Measurements from ENCODE around the gene TCF12. TPM values are rescaled to one million over a fixed set of nuclear protein-coding genes. Genes with fewer than 3 reads are reported as not detected.

Gene TCF12
- polyA plus RNA-seq, 2 donors: 6.8 to 9.5 TPM

- Histone ChIP-seq H3K27ac (ENCODE audit: low read depth in 2 of 2, low read length in 1 of 2) (no peak overlapping the region), H3K4me1 (ENCODE audit: control insufficient read depth in 2 of 2, insufficient read depth in 2 of 2, low read length in 1 of 2) (no peaks in the 10 kb centered on the region), H3K9me3 (ENCODE audit: control insufficient read depth in 2 of 2, insufficient read depth in 1 of 2, low read depth in 1 of 2, low read length in 1 of 2) (no peaks in the 10 kb centered on the region), H3K27me3 (ENCODE audit: control insufficient read depth in 1 of 2, insufficient read depth in 2 of 2, low read length in 2 of 2) (no peaks in the 10 kb centered on the region), H3K4me3 (ENCODE audit: low read depth in 1 of 2, low read length in 2 of 2) (no peak overlapping the region), H3K36me3 (ENCODE audit: control insufficient read depth in 2 of 2, insufficient read depth in 2 of 2, low read length in 1 of 2) (no peaks in the 10 kb centered on the region)
- 70 to 71% methylated on average over 4 of the region's 4 CpGs for WGBS, 2 donors
These were observed 126.5 kb downstream of the TCF12 start for GRCh38 chr15:57044970-57045369.

GRCh38 chr15:57045741-57046382 lies 127.4 kb downstream of the TCF12 start:
- Histone ChIP-seq H3K9me3 (ENCODE audit: control insufficient read depth in 2 of 2, insufficient read depth in 1 of 2, low read depth in 1 of 2, low read length in 1 of 2) (no peaks in the 10 kb centered on the region), H3K27me3 (ENCODE audit: control insufficient read depth in 1 of 2, insufficient read depth in 2 of 2, low read length in 2 of 2) (no peaks in the 10 kb centered on the region), H3K27ac (ENCODE audit: low read depth in 2 of 2, low read length in 1 of 2) (no peak overlapping the region), H3K36me3 (ENCODE audit: control insufficient read depth in 2 of 2, insufficient read depth in 2 of 2, low read length in 1 of 2) (no peaks in the 10 kb centered on the region), H3K4me3 (ENCODE audit: low read depth in 1 of 2, low read length in 2 of 2) (no peak overlapping the region), H3K4me1 (ENCODE audit: control insufficient read depth in 2 of 2, insufficient read depth in 2 of 2, low read length in 1 of 2) (no peaks in the 10 kb centered on the region)
- WGBS, 2 donors: 77 to 79% methylated on average over 5 of the region's 5 CpGs

GRCh38 chr15:57048930-57049549 lies 130.6 kb downstream of the TCF12 start:
- Histone ChIP-seq H3K27ac (ENCODE audit: low read depth in 2 of 2, low read length in 1 of 2) (no peak overlapping the region), H3K27me3 (ENCODE audit: control insufficient read depth in 1 of 2, insufficient read depth in 2 of 2, low read length in 2 of 2) (no peaks in the 10 kb centered on the region), H3K9me3 (ENCODE audit: control insufficient read depth in 2 of 2, insufficient read depth in 1 of 2, low read depth in 1 of 2, low read length in 1 of 2) (no peaks in the 10 kb centered on the region), H3K4me1 (ENCODE audit: control insufficient read depth in 2 of 2, insufficient read depth in 2 of 2, low read length in 1 of 2) (no peaks in the 10 kb centered on the region), H3K4me3 (ENCODE audit: low read depth in 1 of 2, low read length in 2 of 2) (no peak overlapping the region), H3K36me3 (ENCODE audit: control insufficient read depth in 2 of 2, insufficient read depth in 2 of 2, low read length in 1 of 2) (no peaks in the 10 kb centered on the region)
- WGBS, 2 donors: 85 to 91% methylated on average over 6 of the region's 6 CpGs

- no peak overlapping the region for H3K27ac ChIP-seq (ENCODE audit: low read depth in 2 of 2, low read length in 1 of 2)
- 74 to 89% methylated on average over 4 of the region's 4 CpGs for WGBS, 2 donors
- no peaks in the 10 kb centered on the region for H3K4me1 ChIP-seq (ENCODE audit: control insufficient read depth in 2 of 2, insufficient read depth in 2 of 2, low read length in 1 of 2)
- H3K27me3 ChIP-seq (ENCODE audit: control insufficient read depth in 1 of 2, insufficient read depth in 2 of 2, low read length in 2 of 2): no peaks in the 10 kb centered on the region
- H3K4me3 ChIP-seq (ENCODE audit: low read depth in 1 of 2, low read length in 2 of 2): no peak overlapping the region
- H3K36me3 ChIP-seq (ENCODE audit: control insufficient read depth in 2 of 2, insufficient read depth in 2 of 2, low read length in 1 of 2): no peaks in the 10 kb centered on the region
- no peaks in the 10 kb centered on the region for H3K9me3 ChIP-seq (ENCODE audit: control insufficient read depth in 2 of 2, insufficient read depth in 1 of 2, low read depth in 1 of 2, low read length in 1 of 2)
These were observed 135.0 kb downstream of the TCF12 start for GRCh38 chr15:57053470-57053869.

GRCh38 chr15:57054204-57054750 lies 135.8 kb downstream of the TCF12 start:
- WGBS, 2 donors: 95 to 96% methylated on average over 1 of the region's 1 CpG

GRCh38 chr15:57056357-57056756 lies 137.9 kb downstream of the TCF12 start:
- H3K4me3 ChIP-seq (ENCODE audit: low read depth in 1 of 2, low read length in 2 of 2): no peak overlapping the region
- no peaks in the 10 kb centered on the region for H3K9me3 ChIP-seq (ENCODE audit: control insufficient read depth in 2 of 2, insufficient read depth in 1 of 2, low read depth in 1 of 2, low read length in 1 of 2)
- no peaks in the 10 kb centered on the region for H3K4me1 ChIP-seq (ENCODE audit: control insufficient read depth in 2 of 2, insufficient read depth in 2 of 2, low read length in 1 of 2)
- no peak overlapping the region for H3K27ac ChIP-seq (ENCODE audit: low read depth in 2 of 2, low read length in 1 of 2)
- H3K27me3 ChIP-seq (ENCODE audit: control insufficient read depth in 1 of 2, insufficient read depth in 2 of 2, low read length in 2 of 2): no peaks in the 10 kb centered on the region
- 95 to 99% methylated on average over 7 of the region's 7 CpGs for WGBS, 2 donors
- no peaks in the 10 kb centered on the region for H3K36me3 ChIP-seq (ENCODE audit: control insufficient read depth in 2 of 2, insufficient read depth in 2 of 2, low read length in 1 of 2)

More at GRCh38 chr15:57054204-57054750, 135.8 kb downstream of the TCF12 start:
- H3K27me3 ChIP-seq (ENCODE audit: control insufficient read depth in 1 of 2, insufficient read depth in 2 of 2, low read length in 2 of 2): no peaks in the 10 kb centered on the region
- H3K4me3 ChIP-seq (ENCODE audit: low read depth in 1 of 2, low read length in 2 of 2): no peak overlapping the region
- no peaks in the 10 kb centered on the region for H3K36me3 ChIP-seq (ENCODE audit: control insufficient read depth in 2 of 2, insufficient read depth in 2 of 2, low read length in 1 of 2)
- H3K27ac ChIP-seq (ENCODE audit: low read depth in 2 of 2, low read length in 1 of 2): no peak overlapping the region
- H3K4me1 ChIP-seq (ENCODE audit: control insufficient read depth in 2 of 2, insufficient read depth in 2 of 2, low read length in 1 of 2): no peaks in the 10 kb centered on the region
- H3K9me3 ChIP-seq (ENCODE audit: control insufficient read depth in 2 of 2, insufficient read depth in 1 of 2, low read depth in 1 of 2, low read length in 1 of 2): no peaks in the 10 kb centered on the region

GRCh38 chr15:57057134-57057930 lies 138.9 kb downstream of the TCF12 start:
- 73 to 79% methylated on average over 3 of the region's 3 CpGs for WGBS, 2 donors
- H3K4me3 ChIP-seq (ENCODE audit: low read depth in 1 of 2, low read length in 2 of 2): no peak overlapping the region
- H3K36me3 ChIP-seq (ENCODE audit: control insufficient read depth in 2 of 2, insufficient read depth in 2 of 2, low read length in 1 of 2): no peaks in the 10 kb centered on the region
- H3K27ac ChIP-seq (ENCODE audit: low read depth in 2 of 2, low read length in 1 of 2): no peak overlapping the region
- no peaks in the 10 kb centered on the region for H3K9me3 ChIP-seq (ENCODE audit: control insufficient read depth in 2 of 2, insufficient read depth in 1 of 2, low read depth in 1 of 2, low read length in 1 of 2)
- no peaks in the 10 kb centered on the region for H3K4me1 ChIP-seq (ENCODE audit: control insufficient read depth in 2 of 2, insufficient read depth in 2 of 2, low read length in 1 of 2)
- H3K27me3 ChIP-seq (ENCODE audit: control insufficient read depth in 1 of 2, insufficient read depth in 2 of 2, low read length in 2 of 2): no peaks in the 10 kb centered on the region

GRCh38 chr15:57059026-57059660 lies 140.7 kb downstream of the TCF12 start:
- H3K9me3 ChIP-seq (ENCODE audit: control insufficient read depth in 2 of 2, insufficient read depth in 1 of 2, low read depth in 1 of 2, low read length in 1 of 2): no peaks in the 10 kb centered on the region
- H3K4me3 ChIP-seq (ENCODE audit: low read depth in 1 of 2, low read length in 2 of 2): no peak overlapping the region
- H3K4me1 ChIP-seq (ENCODE audit: control insufficient read depth in 2 of 2, insufficient read depth in 2 of 2, low read length in 1 of 2): no peaks in the 10 kb centered on the region
- 98 to 100% methylated on average over 2 of the region's 2 CpGs for WGBS, 2 donors
- no peak overlapping the region for H3K27ac ChIP-seq (ENCODE audit: low read depth in 2 of 2, low read length in 1 of 2)
- no peaks in the 10 kb centered on the region for H3K27me3 ChIP-seq (ENCODE audit: control insufficient read depth in 1 of 2, insufficient read depth in 2 of 2, low read length in 2 of 2)
- H3K36me3 ChIP-seq (ENCODE audit: control insufficient read depth in 2 of 2, insufficient read depth in 2 of 2, low read length in 1 of 2): no peaks in the 10 kb centered on the region

GRCh38 chr15:57060799-57061198 lies 142.4 kb downstream of the TCF12 start:
- Histone ChIP-seq H3K27ac (ENCODE audit: low read depth in 2 of 2, low read length in 1 of 2) (no peak overlapping the region), H3K36me3 (ENCODE audit: control insufficient read depth in 2 of 2, insufficient read depth in 2 of 2, low read length in 1 of 2) (no peaks in the 10 kb centered on the region), H3K4me1 (ENCODE audit: control insufficient read depth in 2 of 2, insufficient read depth in 2 of 2, low read length in 1 of 2) (no peaks in the 10 kb centered on the region), H3K27me3 (ENCODE audit: control insufficient read depth in 1 of 2, insufficient read depth in 2 of 2, low read length in 2 of 2) (no peaks in the 10 kb centered on the region), H3K4me3 (ENCODE audit: low read depth in 1 of 2, low read length in 2 of 2) (no peak overlapping the region), H3K9me3 (ENCODE audit: control insufficient read depth in 2 of 2, insufficient read depth in 1 of 2, low read depth in 1 of 2, low read length in 1 of 2) (no peaks in the 10 kb centered on the region)
- WGBS, 2 donors: 36% methylated on average over 2 of the region's 2 CpGs
